Stimulated activated CD8-positive, alpha-beta memory T cell treated with anti-CD3 and anti-CD28 coated beads, Interleukin-15, amount 100 ng/mL, for 24 hours (primary cell): ENCODE results near the gene ARL6IP6.

ENCODE experiments used
- DNase-seq: peaks from one replicate; pipeline ENCODE4 v3.0.0-alpha.2; 2020; ENCODE audit warnings: low read depth

Gene ARL6IP6

DNA sequence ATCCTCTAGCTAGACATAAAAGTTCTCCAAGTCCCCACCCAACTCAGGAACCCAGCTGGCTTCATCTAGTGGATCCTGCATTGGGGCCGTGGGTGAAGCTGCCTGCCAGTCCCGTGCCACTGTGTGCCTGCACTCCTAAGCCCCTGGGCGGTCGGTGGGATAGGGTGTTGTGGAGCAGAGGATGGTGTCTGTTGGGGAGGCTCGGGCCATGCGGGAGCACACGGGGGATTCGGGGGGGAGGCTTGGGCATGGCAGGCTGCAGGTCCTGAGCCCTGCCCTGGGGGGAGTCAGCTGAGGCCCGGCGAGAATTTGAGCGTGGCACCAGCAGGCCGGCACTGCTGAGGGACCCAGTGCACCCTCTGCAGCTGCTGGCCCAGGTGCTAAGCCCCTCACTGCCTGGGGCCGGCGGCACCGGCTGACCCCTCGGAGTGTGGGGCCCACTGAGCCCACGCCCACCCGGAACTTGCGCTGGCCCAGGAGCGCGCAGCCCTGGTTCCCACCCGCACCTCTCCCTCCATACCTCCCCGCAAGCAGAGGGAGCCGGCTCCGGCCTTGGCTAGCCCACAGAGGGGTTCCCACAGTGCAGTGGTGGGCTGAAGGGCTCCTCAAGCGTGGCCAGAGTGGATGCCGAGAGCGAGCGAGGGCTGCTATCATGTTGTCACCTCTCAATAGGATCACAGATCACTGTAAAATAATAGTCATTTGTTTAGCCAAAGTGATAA, 86.4 kb downstream of the ARL6IP6 start:
- DNase-seq, result no peak

- no peak for DNase-seq
Observed at GRCh38 chr2:152811916-152812315, 93.5 kb downstream of the ARL6IP6 start.
